Panc1 (cell line): ENCODE data around the gene KIRREL3.

Experiments used
- CTCF ChIP-seq: fragments of 450-650 bp; IDR thresholded peaks from 2 replicates; pipeline ENCODE4 v1.5.1; 2017; ENCODE audit warnings: mild to moderate bottlenecking
- POLR2AphosphoS5 ChIP-seq: IDR thresholded peaks from 2 replicates; pipeline ENCODE4 v1.6.1; 2012; ENCODE audit warnings: mild to moderate bottlenecking, low read depth, low read length, moderate library complexity
- REST ChIP-seq, 2 experiments: IDR thresholded peaks; 2 replicates each; pipeline ENCODE4 v1.6.1; 2011 to 2012; ENCODE audit warnings: low read depth in 2 of 2, control low read depth in 1 of 2, low read length in 1 of 2, mild to moderate bottlenecking in 1 of 2, moderate library complexity in 1 of 2; ENCODE audit not compliant: insufficient read depth in 1 of 2
- SIN3A ChIP-seq: IDR thresholded peaks from 2 replicates; pipeline ENCODE4 v1.6.1; 2012; ENCODE audit warnings: low read depth, mild to moderate bottlenecking, low read length, moderate library complexity, borderline replicate concordance; ENCODE audit not compliant: insufficient read depth

- TF ChIP-seq CTCF (no peak), POLR2AphosphoS5 (no peak), REST (IDR thresholded peaks at IDR 0.05; ENCODE audit: insufficient read depth in 1 of 2, low read depth in 2 of 2, low read length in 1 of 2) (no peak), SIN3A (no peak)
Observed at GRCh38 chr11:126747315-126747714, 253.3 kb downstream of the KIRREL3 start.
